ENCODE measurements around the gene ZNF536. TPM values are rescaled to one million over a fixed set of nuclear protein-coding genes. Genes with fewer than 3 reads are reported as not detected.

ZNF536 gene
- total and polyA plus RNA-seq, 9 of the 15 experiments (the other 6 are each of a cell fraction or from before 2014, with no cell fraction given), result not detected

DNA sequence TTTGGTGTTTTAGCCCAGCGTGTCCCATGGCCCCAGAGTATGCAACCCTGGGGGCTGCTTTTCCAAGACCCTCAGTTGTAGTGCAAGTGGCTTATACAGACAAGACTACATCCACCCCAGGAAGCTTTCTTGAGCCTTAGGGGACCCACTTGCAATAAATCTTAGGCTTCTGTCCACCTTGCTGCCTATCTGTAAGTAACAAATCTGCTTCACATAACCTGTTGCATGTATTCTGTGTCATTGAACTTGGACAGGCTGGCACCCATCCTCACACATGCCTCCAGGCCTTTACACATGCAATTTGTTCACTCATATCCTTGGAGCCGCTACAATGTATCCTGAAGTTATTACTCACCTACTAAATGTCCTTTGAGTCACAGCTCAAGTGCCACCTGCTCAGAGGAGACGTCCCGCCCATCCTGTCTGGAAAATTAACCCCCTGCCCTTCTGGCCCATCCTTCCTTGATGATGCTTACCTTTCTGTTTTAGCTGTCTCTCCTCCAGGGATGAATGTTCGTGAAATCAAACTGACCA lies 101.2 kb downstream of the ZNF536 start:
- TF ChIP-seq ZNF263 (CRISPR knock-in tag; IDR thresholded peaks at IDR 0.05; ENCODE audit: borderline replicate concordance) (no peak), NR2C1 (IDR thresholded peaks at IDR 0.05) (no peak), NR2C1 (tag; IDR thresholded peaks at IDR 0.05) (no peak), TRIM28 (IDR thresholded peaks at IDR 0.05) (no peak), RHOXF2B (CRISPR knock-in tag; conservative IDR thresholded peaks at IDR 0.05) (no peak), ILF3 (IDR thresholded peaks at IDR 0.05; ENCODE audit: borderline replicate concordance) (no peak), ZNF24 (IDR thresholded peaks at IDR 0.05) (no peak), ZNF197 (CRISPR knock-in tag; IDR thresholded peaks at IDR 0.05; ENCODE audit: low read depth) (no peak), HDGF (IDR thresholded peaks at IDR 0.05) (no peak), ZNF785 (CRISPR knock-in tag; IDR thresholded peaks at IDR 0.05) (no peak)
- TF ChIP-seq, protein P1, sequence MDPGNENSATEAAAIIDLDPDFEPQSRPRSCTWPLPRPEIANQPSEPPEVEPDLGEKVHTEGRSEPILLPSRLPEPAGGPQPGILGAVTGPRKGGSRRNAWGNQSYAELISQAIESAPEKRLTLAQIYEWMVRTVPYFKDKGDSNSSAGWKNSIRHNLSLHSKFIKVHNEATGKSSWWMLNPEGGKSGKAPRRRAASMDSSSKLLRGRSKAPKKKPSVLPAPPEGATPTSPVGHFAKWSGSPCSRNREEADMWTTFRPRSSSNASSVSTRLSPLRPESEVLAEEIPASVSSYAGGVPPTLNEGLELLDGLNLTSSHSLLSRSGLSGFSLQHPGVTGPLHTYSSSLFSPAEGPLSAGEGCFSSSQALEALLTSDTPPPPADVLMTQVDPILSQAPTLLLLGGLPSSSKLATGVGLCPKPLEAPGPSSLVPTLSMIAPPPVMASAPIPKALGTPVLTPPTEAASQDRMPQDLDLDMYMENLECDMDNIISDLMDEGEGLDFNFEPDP (CRISPR knock-in tag; IDR thresholded peaks at IDR 0.05), result no peak
- Histone ChIP-seq H3K9ac (ENCODE audit: insufficient read depth in 1 of 2, low read depth in 2 of 2, low read length in 2 of 2) (no peak overlapping the region), H3K9me1 (ENCODE audit: control insufficient read depth, insufficient read depth, low read length) (no peaks in the 10 kb centered on the region), H3K4me1 (replicated peaks in 1 of 2; ENCODE audit: control insufficient read depth in 2 of 2, insufficient read depth in 2 of 2, low read length in 2 of 2) (no peaks in the 10 kb centered on the region), H2AFZ (ENCODE audit: low read depth, low read length) (no peak overlapping the region), H3K36me3 (ENCODE audit: control insufficient read depth, insufficient read depth, low read length) (no peaks in the 10 kb centered on the region), H3K9me3 (replicated peaks; ENCODE audit: control insufficient read depth, insufficient read depth, low read depth, low read length) (no peaks in the 10 kb centered on the region), H3K4me2 (ENCODE audit: insufficient read depth, low read length) (no peak overlapping the region), H3K27me3 (ENCODE audit: control insufficient read depth in 2 of 2, insufficient read depth in 2 of 2, low read length in 2 of 2) (peaks cover 0 to 8% of the 10 kb centered on the region in 2 experiments; a peak in 1 of 5 replicates), H3K27ac (ENCODE audit: extremely low read depth, low read depth, low read length) (no peak overlapping the region), H3K4me3 (no peak overlapping the region), H3K79me2 (ENCODE audit: control insufficient read depth, insufficient read depth, low read length) (no peaks in the 10 kb centered on the region), H4K20me1 (replicated peaks; ENCODE audit: control insufficient read depth, insufficient read depth, low read length) (no peaks in the 10 kb centered on the region)
- intact Hi-C loops (cut with micrococcal nuclease), result no loop called here
- CTCF ChIA-PET (ENCODE audit: low intra/inter-chr PET ratio), result no interaction called here
- POLR2A ChIA-PET, result no interaction called here
- BruUV-seq (replicated peaks), result no TSS peak
- in situ Hi-C loops (cut with MboI), result no loop called here
- no peak for ATAC-seq
- 0% methylated on average over 4 of the region's 5 CpGs for WGBS (ENCODE audit: insufficient coverage, low coverage, missing lambda C conversion rate)
- DNase-seq (ENCODE audit: extremely low read depth in 1 of 4, low spot score in 3 of 4), result no peak
- no peak for FAIRE-seq
